Chondrocyte (in vitro differentiated cells): ENCODE measurements around the gene LLPH. TPM values are rescaled to one million over a fixed set of nuclear protein-coding genes. Genes with fewer than 3 reads are reported as not detected.
A peak's percentile ranks its signal among the peaks of the same experiment; 100 is the strongest.

Experiments
- DNase-seq: peaks from one replicate; pipeline ENCODE4 v3.0.0; 2021; ENCODE audit warnings: mixed read lengths, low spot score
- H3K27ac Mint-ChIP-seq: one replicate; pipeline ENCODE4 v1.8.0; 2021; ENCODE audit warnings: mild to moderate bottlenecking, moderate library complexity, mixed read lengths; ENCODE audit not compliant: unreplicated experiment
- H3K27me3 Mint-ChIP-seq: 2 replicates; pipeline ENCODE4 v1.8.0; 2021; ENCODE audit warnings: low read depth, mixed read lengths
- H3K36me3 Mint-ChIP-seq: 2 replicates; pipeline ENCODE4 v1.8.0; 2021; ENCODE audit warnings: low read depth, mixed read lengths
- H3K4me1 Mint-ChIP-seq: 2 replicates; pipeline ENCODE4 v1.8.0; 2021; ENCODE audit warnings: low read depth, mild to moderate bottlenecking, mixed read lengths
- H3K4me3 Mint-ChIP-seq: one replicate; pipeline ENCODE4 v1.8.0; 2021; ENCODE audit warnings: mild to moderate bottlenecking, moderate library complexity, mixed read lengths; ENCODE audit not compliant: unreplicated experiment
- H3K9me3 Mint-ChIP-seq: 2 replicates; pipeline ENCODE4 v1.8.0; 2021; ENCODE audit warnings: low read depth, mixed read lengths
- total RNA-seq: library from RNA; stranded (reverse); gene quantifications from 3 replicates; pipeline ENCODE4 v1.2.1, GENCODE V29; 2021
- TF ChIP-seq, protein P1 (sequence below): fragments of 200-600 bp; sonication (generic); IDR thresholded peaks from 2 replicates; pipeline ENCODE4 v1.5.0; 2021; ENCODE audit warnings: antibody characterized with exemption, mild to moderate bottlenecking, moderate library complexity

Gene LLPH
- total RNA-seq, 1 donor from 2014 or later = 22.8 TPM

- no peak for DNase-seq
- peak overlapping the region; percentile 82 for H3K27ac Mint-ChIP-seq
- peaks cover 42% of the 10 kb centered on the region for H3K4me1 Mint-ChIP-seq
- H3K9me3 Mint-ChIP-seq = no peaks in the 10 kb centered on the region
- TF ChIP-seq, protein P1, sequence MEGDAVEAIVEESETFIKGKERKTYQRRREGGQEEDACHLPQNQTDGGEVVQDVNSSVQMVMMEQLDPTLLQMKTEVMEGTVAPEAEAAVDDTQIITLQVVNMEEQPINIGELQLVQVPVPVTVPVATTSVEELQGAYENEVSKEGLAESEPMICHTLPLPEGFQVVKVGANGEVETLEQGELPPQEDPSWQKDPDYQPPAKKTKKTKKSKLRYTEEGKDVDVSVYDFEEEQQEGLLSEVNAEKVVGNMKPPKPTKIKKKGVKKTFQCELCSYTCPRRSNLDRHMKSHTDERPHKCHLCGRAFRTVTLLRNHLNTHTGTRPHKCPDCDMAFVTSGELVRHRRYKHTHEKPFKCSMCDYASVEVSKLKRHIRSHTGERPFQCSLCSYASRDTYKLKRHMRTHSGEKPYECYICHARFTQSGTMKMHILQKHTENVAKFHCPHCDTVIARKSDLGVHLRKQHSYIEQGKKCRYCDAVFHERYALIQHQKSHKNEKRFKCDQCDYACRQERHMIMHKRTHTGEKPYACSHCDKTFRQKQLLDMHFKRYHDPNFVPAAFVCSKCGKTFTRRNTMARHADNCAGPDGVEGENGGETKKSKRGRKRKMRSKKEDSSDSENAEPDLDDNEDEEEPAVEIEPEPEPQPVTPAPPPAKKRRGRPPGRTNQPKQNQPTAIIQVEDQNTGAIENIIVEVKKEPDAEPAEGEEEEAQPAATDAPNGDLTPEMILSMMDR = no peak
- no peaks in the 10 kb centered on the region for H3K27me3 Mint-ChIP-seq
- H3K36me3 Mint-ChIP-seq = peaks cover 9% of the 10 kb centered on the region
- peak overlapping the region; percentile 22 for H3K4me3 Mint-ChIP-seq
Measured at GRCh38 chr12:66132408-66132807, 1.9 kb upstream of the LLPH start.

GRCh38 chr12:66131067-66131688 lies 628 bp upstream of the LLPH start:
- Mint-ChIP-seq H3K4me3 (peak overlapping the region; percentile 97), H3K27ac (peak overlapping the region; percentile 97), H3K27me3 (no peaks in the 10 kb centered on the region), H3K9me3 (no peaks in the 10 kb centered on the region), H3K36me3 (peaks cover 14% of the 10 kb centered on the region), H3K4me1 (peaks cover 42% of the 10 kb centered on the region)
- no peak for DNase-seq
- TF ChIP-seq, protein P1 = no peak

DNA sequence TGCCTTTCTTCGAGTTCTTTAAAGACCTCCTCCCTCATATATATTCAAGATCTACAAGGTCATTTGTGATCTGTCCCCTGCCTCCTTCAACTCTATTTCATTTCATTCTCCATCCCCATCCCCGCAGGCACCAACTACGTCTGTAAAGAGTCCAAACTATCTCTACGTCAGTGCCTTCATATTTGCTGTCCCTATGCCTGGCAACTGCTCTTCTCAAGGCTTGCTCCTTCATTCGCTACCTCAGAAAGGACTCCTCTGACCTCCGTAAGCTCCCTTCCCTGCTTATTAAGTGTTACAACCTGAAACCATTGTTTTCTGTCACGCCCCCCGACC lies 650 bp downstream of the LLPH start:
- TF ChIP-seq, protein P1 = no peak
- peaks cover 13% of the 10 kb centered on the region for H3K36me3 Mint-ChIP-seq
- peak overlapping the region; percentile 97 for H3K4me3 Mint-ChIP-seq
- H3K27ac Mint-ChIP-seq = peak overlapping the region; percentile 97
- no peaks in the 10 kb centered on the region for H3K9me3 Mint-ChIP-seq
- no peaks in the 10 kb centered on the region for H3K27me3 Mint-ChIP-seq
- H3K4me1 Mint-ChIP-seq = peaks cover 42% of the 10 kb centered on the region
- DNase-seq = no peak

- Mint-ChIP-seq H3K27ac (no peak overlapping the region), H3K4me3 (no peak overlapping the region), H3K9me3 (no peaks in the 10 kb centered on the region), H3K27me3 (no peaks in the 10 kb centered on the region), H3K36me3 (peaks cover 24% of the 10 kb centered on the region), H3K4me1 (peaks cover 38% of the 10 kb centered on the region)
- TF ChIP-seq, protein P1 = no peak
- no peak for DNase-seq
Measured at GRCh38 chr12:66127650-66128049, 2.9 kb downstream of the LLPH start.

- TF ChIP-seq, protein P1 = peak; percentile 61
- Mint-ChIP-seq H3K27ac (no peak overlapping the region), H3K4me1 (no peaks in the 10 kb centered on the region), H3K36me3 (peaks cover 12% of the 10 kb centered on the region), H3K9me3 (peaks cover 3% of the 10 kb centered on the region), H3K4me3 (no peak overlapping the region), H3K27me3 (no peaks in the 10 kb centered on the region)
- DNase-seq = no peak
Measured at GRCh38 chr12:66120477-66120876, 10.1 kb downstream of the LLPH start.
